HEK293 (cell line): ENCODE measurements around the gene SPO11.

Source experiments
- SALL2 ChIP-seq: fragments of 450-650 bp; formaldehyde crosslinking; IDR thresholded peaks from 2 replicates; pipeline ENCODE4 v1.5.0; 2017; ENCODE audit warnings: missing biosample characterization, mild to moderate bottlenecking, missing genetic modification characterization, borderline replicate concordance
- YY1 ChIP-seq: fragments of 450-650 bp; formaldehyde crosslinking; IDR thresholded peaks from 2 replicates; pipeline ENCODE4 v1.5.1; 2018; ENCODE audit warnings: missing biosample characterization, missing genetic modification characterization
- ZNF274 ChIP-seq, 2 experiments: fragments of 200-500 bp in 1 of 2; fragments of 450-650 bp in 1 of 2; sonication (Bioruptor generic) in 1 of 2; formaldehyde crosslinking in 1 of 2; IDR thresholded peaks; 2 replicates each; pipeline versions ENCODE4 v1.5.1 to v1.6.1; 2014 to 2016; ENCODE audit warnings: borderline replicate concordance in 1 of 2, inconsistent platforms in 1 of 2, low read length in 1 of 2, missing biosample characterization in 1 of 2, missing genetic modification characterization in 1 of 2
- ZNF292 ChIP-seq: fragments of 450-650 bp; formaldehyde crosslinking; IDR thresholded peaks from 2 replicates; pipeline ENCODE4 v1.5.1; 2016; ENCODE audit warnings: low read depth, missing biosample characterization, missing genetic modification characterization, borderline replicate concordance
- ZNF311 ChIP-seq: fragments of 450-650 bp; formaldehyde crosslinking; IDR thresholded peaks from 2 replicates; pipeline ENCODE4 v1.5.1; 2017; ENCODE audit warnings: missing biosample characterization, missing genetic modification characterization, borderline replicate concordance
- ZNF423 ChIP-seq: fragments of 450-650 bp; formaldehyde crosslinking; IDR thresholded peaks from 2 replicates; pipeline ENCODE4 v1.5.1; 2016; ENCODE audit warnings: missing biosample characterization, missing genetic modification characterization
- ZNF561 ChIP-seq: fragments of 450-650 bp; IDR thresholded peaks from 2 replicates; pipeline ENCODE4 v1.5.1; 2018; ENCODE audit warnings: missing biosample characterization, missing genetic modification characterization, borderline replicate concordance
- ZNF610 ChIP-seq: fragments of 450-650 bp; formaldehyde crosslinking; IDR thresholded peaks from 2 replicates; pipeline ENCODE4 v1.5.1; 2016; ENCODE audit warnings: missing biosample characterization, missing genetic modification characterization, borderline replicate concordance
- ZNF792 ChIP-seq: fragments of 450-650 bp; formaldehyde crosslinking; IDR thresholded peaks from 2 replicates; pipeline ENCODE4 v1.5.1; 2016; ENCODE audit warnings: missing biosample characterization, missing genetic modification characterization
- ZNF830 ChIP-seq: fragments of 450-650 bp; IDR thresholded peaks from 2 replicates; pipeline ENCODE4 v1.5.0; 2018; ENCODE audit warnings: missing biosample characterization, missing genetic modification characterization, low read depth, mild to moderate bottlenecking, moderate library complexity
- TF ChIP-seq, protein P1 (sequence below): fragments of 450-650 bp; formaldehyde crosslinking; IDR thresholded peaks from 2 replicates; pipeline ENCODE4; 2016; ENCODE audit warnings: missing biosample characterization, missing genetic modification characterization
- TF ChIP-seq, protein P2 (sequence below): fragments of 450-650 bp; formaldehyde crosslinking; IDR thresholded peaks from 2 replicates; pipeline ENCODE4 v1.5.1; 2016; ENCODE audit warnings: missing biosample characterization, missing genetic modification characterization

DNA sequence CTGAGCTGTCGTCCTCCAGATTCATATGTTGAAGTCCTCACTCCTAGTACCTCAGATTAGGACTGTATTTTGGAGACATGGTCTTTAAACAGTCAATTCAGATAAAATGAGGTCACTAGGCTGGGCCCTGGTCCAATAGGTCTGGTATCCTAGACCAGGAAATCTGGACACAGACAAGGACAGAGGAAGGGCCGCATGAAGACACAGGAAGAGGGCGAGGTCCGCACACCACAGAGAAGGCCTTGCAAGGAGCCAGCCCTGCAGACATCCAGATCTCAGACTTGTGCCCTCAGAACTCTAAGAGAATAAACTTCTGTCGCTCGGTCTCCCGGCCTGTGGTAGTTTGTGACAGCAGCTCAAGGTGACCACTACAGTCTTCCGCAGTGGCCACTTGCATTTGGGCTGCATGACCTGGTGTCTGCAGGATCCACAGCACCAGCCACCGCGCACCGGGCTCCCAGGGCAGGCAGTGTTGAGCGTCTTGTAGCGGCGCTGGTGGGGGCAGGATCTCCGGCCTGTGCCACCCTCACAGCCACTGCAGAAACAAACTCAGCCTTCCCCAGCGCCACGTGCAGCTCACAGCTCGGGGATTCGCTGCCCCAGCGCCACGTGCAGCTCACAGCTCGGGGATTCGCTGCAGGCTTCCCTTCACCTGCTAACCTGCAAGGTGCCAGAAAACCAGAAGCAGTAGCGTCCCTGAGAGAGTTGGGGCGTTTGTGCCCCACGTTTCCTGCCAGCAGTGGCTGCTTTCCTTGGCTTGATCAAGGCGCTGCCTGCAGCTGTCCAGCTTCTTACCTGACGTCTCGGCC is 55.6 kb downstream of the SPO11 start:
- TF ChIP-seq YY1 (tag by site-specific recombination) = no peak
- TF ChIP-seq, protein P1, sequence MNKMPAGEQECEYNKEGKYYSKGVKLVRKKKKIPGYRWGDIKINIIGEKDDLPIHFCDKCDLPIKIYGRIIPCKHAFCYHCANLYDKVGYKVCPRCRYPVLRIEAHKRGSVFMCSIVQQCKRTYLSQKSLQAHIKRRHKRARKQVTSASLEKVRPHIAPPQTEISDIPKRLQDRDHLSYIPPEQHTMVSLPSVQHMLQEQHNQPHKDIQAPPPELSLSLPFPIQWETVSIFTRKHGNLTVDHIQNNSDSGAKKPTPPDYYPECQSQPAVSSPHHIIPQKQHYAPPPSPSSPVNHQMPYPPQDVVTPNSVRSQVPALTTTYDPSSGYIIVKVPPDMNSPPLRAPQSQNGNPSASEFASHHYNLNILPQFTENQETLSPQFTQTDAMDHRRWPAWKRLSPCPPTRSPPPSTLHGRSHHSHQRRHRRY (tag by site-specific recombination) = no peak
- no peak for TF ChIP-seq ZNF274 (IDR thresholded peaks at IDR 0.05; ENCODE audit: low read length)
- no peak for TF ChIP-seq ZNF274 (tag by site-specific recombination; IDR thresholded peaks at IDR 0.05; ENCODE audit: borderline replicate concordance)
- TF ChIP-seq, protein P2, sequence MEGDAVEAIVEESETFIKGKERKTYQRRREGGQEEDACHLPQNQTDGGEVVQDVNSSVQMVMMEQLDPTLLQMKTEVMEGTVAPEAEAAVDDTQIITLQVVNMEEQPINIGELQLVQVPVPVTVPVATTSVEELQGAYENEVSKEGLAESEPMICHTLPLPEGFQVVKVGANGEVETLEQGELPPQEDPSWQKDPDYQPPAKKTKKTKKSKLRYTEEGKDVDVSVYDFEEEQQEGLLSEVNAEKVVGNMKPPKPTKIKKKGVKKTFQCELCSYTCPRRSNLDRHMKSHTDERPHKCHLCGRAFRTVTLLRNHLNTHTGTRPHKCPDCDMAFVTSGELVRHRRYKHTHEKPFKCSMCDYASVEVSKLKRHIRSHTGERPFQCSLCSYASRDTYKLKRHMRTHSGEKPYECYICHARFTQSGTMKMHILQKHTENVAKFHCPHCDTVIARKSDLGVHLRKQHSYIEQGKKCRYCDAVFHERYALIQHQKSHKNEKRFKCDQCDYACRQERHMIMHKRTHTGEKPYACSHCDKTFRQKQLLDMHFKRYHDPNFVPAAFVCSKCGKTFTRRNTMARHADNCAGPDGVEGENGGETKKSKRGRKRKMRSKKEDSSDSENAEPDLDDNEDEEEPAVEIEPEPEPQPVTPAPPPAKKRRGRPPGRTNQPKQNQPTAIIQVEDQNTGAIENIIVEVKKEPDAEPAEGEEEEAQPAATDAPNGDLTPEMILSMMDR (tag by site-specific recombination) = no peak
- no peak for TF ChIP-seq ZNF292 (tag by site-specific recombination)
- TF ChIP-seq ZNF610 (tag by site-specific recombination) = no peak
- TF ChIP-seq ZNF311 (tag by site-specific recombination) = no peak
- TF ChIP-seq ZNF792 = no peak
- no peak for TF ChIP-seq ZNF423 (tag by site-specific recombination)
- TF ChIP-seq ZNF561 (tag by site-specific recombination) = no peak
- no peak for TF ChIP-seq ZNF830 (tag by site-specific recombination)
- no peak for TF ChIP-seq SALL2
